DMS153 treated with DMSO at 0.1 percent for 48 hours (cell line): ENCODE results near the gene DNAI1.
A peak's percentile ranks its signal among the peaks of the same experiment; 100 is the strongest.

Source experiments
- DNase-seq: peaks from one replicate; lab custom pipeline; 2025; ENCODE audit not compliant: unreplicated experiment; lab: John Stamatoyannopoulos, UW

DNAI1 gene

DNA sequence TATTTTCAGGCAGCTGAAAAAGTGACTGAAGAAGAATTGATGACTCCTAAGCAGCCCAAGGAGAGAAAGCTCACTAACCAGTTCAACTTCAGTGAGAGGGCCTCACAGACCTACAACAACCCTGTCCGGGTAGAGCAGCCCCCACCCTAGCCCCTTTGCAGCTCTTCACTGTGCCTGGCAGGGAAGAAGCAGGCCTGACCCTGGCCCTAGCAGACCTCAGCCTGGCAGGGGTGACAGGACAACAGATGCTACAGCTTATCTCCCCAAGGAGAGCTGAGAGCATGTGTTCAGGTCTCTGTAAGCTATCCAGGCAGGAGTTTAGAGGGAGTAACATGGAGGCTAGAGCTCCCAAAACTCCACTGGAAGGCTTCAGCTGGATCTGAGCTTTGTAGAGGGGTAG is 31.8 kb downstream of the DNAI1 start:
- DNase-seq: no peak

DNA sequence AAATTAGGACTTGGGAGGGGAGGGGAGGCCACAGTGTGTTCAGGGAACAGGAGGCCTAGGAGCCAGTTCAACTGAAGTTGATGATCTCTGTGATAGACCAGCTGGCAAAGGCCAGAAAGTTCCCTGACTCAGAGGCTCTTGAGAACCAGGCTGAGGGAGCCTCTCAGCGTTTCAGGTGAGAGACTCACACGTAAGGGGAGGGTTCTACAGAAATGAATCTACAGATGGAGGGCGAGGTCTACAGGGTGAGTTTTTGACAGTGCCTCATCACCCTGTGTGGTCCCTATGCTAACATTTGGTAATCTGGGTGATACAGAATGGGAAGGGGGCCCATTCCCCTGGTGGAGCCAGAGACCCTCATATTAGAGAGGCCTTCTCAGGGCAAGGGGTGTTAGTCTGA is 32.2 kb downstream of the DNAI1 start:
- no peak for DNase-seq

DNA sequence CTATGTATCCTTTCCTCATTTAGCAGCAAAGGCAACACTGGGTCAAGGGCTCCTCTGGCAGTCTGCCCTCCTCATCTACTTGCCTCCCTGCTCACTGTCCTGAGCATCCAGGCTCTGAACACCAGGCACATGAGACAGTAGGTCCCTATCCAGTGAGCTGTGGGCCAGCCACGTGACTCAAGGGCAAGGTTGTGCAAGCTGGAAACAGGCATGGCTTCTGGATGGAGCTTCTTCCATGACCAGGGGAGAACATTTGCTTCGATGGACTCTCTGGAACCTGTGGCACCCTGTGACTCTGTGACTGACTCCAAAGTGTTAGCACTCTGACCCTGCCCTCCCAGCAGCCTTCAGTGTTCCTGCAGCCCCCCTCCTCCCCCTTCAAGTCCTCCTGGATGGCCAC is 33.0 kb downstream of the DNAI1 start:
- no peak for DNase-seq

DNA sequence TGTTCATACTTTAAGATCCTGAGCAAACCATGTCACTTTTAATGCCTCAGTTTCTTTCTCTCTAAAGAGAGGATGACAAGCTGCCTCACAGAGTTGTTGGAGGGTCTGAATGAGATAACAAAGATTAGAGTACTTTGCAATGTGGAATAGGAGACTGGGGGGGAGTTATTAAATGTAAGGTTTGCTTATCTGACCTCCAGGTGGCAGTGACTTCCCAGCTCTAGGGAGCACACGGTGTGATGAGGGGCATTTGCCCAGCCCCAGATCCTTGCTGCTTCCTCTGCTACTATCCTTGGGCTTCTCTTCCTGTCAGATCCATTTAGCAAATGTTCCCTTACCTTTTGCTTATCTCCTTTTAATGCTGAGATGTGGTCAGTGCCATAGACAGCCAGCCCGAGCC is 33.4 kb downstream of the DNAI1 start:
- DNase-seq: no peak

DNA sequence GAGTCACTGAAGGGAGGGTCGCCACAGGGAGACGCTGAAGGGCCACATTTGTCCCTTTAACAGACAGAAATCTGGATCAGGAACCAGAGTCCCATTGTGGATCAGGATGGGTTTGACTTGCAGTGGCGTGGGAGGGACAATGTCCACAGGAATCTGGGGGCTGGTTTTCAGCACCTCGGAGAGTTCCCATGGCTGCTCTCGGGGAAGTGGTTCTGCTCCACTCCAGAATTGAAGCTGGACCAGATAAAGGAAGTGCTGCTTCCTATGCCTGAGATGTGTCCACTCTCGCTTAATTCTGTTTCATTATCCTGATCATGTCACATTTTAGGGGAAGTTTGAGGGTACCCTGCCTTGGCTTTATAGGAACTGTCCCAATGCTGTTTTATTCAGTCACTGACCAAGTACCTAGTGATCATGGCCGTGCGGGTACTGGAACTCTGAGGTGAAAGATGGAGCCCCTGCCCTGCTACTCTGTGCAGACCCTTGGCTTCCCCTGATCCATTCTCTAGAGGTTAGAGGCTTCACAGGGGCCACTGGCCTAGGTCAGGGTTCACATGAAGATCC is 35.4 kb downstream of the DNAI1 start:
- no peak for DNase-seq

DNA sequence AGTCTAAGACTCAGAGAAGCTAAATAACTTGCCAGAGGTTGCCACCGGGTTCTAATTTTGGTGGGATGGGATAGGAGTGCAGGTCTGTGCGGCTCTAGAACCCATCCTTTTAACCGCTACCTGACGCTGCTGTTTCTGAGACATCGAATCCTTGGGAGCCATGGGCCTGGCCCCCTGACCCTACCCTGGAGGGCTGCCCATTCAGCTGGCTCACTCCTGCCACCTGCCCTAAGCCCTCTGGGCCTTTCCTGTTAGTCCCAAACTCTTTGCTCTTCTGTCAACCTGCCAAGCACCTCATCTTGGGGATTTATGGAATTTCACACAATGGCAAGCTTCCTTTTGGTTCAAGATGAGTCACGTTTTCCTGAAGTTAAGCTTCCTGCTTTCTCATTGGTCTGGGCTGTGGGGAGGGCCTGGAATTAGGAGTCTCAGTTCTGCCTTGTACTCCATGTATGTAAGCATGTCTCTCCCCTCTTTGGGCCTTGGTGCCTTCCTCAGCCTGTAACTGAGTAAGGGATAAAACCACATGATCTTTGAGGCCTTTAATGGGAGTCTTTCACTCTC is 37.6 kb downstream of the DNAI1 start:
- no peak for DNase-seq

DNA sequence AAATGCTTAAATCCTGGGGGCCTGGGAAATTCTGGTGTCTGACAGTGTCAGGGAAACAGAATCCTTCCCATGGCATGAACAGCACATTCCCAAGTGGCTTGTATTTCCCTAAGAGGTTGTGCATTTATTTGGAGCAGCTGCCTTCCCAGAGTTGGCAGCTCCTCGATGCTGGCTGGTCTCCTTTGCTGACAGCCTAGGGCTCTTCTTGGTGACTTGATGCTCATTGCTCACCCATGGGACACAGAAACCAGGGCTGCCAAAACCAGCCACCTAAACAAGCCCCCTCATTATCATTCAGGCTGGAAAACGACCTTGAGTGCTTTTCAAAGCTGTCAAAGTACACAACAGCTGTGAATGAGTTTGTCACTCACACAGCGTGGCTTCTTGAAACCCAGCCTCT is 39.9 kb downstream of the DNAI1 start:
- DNase-seq: no peak

DNA sequence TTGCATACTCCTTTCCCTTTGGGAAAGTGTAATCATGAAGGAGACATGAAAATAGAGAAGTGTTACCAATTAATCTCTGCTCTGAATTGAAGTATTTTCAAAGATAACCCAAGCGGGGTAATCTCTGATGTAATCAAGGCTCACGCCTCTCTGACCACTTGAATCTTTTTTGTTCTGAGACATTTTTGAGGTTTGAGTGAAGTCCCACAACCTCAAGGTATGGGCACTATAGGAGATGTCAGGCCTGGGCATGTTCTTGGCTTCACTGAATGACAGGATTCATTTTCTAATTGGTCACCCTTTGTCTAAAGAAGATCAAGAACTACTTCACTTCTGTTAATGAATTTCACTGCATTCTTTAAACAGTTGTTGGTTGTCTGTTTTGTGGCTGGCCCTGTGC is 40.5 kb downstream of the DNAI1 start:
- DNase-seq: no peak

DNA sequence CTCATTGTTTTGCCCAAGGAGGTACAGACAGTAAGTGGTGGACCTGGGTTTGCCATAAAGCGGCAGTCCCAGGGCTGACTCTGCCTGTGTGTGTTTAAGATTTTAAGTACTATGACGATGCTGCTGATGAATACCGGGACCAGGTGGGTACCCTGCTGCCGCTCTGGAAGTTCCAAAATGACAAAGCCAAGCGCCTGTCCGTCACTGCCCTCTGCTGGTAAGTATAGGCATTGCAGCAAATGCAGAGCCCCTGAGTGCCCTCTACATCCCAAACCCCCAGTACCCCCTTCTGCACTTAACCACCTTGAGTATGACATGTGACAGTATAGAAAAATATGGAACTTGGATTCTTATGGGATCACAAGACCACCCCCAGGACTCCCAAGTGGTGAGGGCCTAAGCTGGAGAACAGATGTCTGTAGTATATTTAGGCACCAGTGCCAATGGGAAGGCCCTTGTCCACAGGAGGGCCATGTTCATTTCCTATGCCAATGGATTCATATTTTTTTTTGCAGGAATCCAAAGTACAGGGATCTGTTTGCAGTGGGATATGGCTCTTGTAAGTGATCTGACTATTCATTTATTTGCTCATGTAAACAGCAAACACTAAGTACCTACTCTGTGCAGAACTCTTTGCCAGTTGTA is 42.1 kb downstream of the DNAI1 start:
- peak; percentile 46 for DNase-seq

DNA sequence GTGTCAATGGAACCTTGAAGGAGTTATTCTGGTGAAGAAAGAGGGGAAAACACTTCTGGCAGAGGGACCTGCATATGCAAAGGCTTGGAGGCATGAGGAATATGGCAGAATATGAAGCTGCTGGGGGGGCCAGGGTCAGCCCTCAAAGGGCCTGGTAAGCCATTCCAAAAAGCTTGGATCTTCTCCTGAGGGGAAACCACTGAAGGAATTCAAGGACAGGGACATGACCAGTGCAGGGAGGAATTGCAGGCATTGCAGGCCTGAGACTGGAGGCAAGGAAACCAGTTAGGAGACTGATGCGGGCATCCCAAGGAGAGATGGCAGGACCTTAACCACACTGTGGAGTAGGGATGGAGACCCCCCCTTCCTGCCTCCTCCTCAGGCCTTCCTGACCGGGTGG is 42.8 kb downstream of the DNAI1 start:
- no peak for DNase-seq

DNA sequence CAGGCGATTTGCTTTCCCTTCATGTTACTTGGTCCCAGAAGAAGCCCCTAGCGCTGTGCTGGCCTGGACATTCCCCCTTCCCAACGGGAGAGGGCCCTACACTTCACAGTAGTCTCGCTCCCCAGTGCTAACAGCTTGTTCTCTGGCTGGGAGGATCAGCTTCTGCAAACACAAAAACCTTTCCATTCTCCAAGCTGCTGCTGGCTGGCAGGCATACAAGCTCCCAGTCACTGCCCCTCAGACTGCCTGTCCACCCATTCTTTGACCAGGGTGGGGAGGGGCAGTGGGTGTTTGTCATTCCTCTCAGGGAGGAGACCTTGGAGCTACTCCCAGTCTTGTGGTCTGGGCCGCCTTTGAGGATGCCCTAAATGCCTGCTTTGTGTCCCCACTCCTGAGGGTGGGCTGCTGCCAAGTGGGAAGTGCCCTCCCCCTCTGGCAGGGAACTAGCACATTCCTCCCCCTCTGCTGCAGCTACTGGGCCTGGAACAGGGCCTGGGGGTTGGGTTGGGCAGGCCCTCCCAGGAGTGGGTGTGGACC is 43.4 kb downstream of the DNAI1 start:
- DNase-seq: no peak

DNA sequence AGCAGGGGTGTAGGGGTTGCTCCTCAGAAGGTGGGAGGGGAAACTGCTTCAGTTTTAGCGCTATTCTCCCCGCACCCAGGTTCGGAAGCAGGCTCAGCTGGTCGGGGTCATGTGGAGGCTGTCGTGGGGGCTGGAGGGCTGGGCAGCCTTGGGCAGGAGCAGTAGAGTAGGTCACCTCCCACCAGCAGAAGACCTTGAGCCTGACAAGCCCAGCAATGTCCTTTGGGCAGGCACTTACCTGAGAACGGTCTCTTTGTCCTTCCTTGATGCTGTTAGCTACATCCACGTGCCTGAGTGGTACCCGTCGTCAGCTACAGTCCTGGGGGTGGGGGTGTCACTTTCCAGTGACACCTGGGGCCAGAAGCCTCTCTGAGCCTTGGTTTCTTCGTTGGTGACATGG is 43.9 kb downstream of the DNAI1 start:
- DNase-seq: no peak

DNA sequence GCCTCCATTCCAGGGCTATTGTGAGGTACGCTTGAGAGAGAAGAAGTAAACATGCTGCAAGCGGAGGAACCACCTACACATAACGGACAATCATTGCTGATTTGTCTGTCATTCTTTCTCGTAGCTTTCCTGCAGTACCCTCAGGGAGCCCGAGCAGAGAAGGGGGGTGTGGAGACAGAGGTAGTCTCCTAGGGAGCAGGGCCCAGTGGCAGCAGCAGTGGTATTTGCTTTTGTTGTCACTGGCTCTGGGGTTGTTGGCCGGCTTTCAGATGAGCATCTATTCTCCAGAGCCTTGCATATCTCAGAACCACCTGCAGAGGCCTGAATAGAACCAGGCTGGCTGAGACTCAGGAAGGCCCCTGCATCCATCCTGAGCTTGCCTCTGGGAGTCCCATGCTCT is 44.3 kb downstream of the DNAI1 start:
- no peak for DNase-seq

DNA sequence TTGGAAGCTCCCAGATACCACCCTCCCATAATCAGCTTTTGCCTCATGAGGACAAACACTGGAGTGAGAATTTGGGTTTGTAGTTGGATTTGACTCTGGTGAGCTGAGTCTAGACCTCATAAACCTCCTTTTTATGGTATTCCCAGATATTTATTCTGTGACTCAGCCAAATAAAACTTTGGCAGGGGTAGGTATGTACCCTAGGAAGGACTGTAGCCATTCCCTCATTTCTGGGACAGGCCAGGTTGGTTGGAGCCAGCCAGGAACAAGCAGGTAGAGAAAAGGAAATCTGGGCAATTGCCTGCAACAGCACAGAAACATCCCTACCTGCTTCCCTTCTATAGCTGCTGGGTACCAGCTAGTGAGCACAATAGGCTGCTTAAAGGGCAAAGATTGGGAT is 44.8 kb downstream of the DNAI1 start:
- no peak for DNase-seq

DNA sequence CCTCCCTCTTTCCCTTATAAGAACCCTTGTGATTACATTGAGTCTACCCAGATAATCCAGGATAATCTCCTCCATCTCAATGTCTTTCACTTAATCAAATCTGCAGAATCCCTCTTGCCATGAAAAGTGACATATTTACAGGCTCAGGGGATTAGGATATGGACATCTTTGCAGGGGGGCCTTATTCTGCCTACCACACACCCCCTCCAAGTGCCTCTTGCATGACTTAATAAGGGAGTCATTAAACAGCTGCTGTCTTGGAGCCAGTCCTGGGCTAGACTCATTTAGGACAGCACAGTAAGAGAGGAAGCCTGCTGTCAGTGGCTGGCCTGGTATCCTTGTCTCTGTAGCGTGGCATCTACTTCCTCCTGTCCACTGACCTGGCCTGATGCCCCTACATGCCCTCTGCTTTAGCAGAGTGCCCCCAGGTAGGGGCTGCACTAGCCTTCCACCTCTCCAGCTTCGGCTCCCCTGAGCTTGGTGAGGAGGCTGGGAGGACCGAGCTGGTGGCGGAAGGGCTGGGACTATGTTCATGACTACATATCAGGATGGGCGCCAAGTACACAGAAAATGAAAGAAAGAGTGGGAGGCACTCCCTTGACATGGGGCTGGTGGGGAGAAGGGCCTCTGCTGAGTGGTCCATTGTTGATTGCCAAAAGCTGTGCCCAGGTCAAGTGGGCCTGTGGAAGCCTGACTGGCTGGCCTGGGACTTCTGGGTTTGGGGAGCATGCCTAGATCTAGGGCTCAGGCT is 46.9 kb downstream of the DNAI1 start:
- no peak for DNase-seq

DNA sequence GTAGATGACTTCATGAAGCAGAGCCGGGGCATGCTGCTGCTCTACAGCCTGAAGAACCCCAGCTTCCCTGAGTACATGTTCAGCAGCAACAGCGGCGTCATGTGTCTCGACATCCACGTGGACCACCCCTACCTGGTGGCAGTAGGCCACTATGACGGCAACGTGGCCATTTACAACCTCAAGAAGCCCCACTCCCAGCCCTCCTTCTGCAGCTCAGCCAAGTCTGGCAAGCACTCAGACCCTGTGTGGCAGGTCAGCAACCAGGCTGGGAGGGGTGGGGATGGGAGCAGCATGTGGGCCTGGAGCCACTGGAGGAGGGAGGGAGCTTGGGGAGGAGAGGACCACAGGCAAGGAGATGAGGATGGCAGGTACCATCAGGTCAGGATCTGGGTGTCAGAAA is 48.0 kb downstream of the DNAI1 start:
- no peak for DNase-seq

DNA sequence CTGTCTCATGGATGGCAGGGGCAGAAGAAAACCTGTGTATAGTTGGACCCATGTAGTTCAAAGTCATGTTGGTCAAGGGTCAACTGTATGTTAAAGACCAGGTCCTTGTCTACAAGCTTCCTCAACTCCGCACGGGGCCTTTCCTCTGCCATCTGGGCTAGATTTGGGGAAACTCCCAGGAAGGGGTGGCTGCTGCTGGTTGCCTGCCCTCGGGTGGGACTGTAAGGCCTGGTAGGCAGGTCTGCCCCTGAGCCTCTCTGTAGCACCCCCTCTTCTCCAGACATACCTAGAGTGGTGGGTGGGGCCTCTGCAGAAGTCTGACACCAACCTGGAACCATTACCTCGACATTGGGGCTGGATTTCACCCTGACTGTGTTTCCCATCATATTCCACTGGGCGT is 49.0 kb downstream of the DNAI1 start:
- no peak for DNase-seq

DNA sequence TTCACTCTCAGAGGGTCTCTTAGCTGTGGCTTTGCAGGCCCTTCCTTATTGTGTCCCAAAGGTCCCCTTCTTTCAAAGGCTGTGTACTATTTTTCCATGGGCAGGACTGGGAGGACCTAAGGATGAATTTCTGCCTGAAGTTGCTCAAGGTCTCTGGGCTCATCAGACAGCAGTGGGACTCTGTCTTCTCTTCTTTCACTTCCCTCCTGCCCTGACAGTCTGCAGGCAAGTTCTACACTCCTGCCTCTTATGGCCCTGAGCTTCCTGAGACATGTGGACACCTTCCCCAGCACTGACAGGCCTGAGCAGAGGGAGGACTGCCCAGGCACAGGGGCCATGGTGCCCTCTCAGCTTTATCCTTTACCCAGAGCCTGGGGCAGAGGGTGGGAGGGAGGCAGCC is 49.4 kb downstream of the DNAI1 start:
- DNase-seq: no peak

DNA sequence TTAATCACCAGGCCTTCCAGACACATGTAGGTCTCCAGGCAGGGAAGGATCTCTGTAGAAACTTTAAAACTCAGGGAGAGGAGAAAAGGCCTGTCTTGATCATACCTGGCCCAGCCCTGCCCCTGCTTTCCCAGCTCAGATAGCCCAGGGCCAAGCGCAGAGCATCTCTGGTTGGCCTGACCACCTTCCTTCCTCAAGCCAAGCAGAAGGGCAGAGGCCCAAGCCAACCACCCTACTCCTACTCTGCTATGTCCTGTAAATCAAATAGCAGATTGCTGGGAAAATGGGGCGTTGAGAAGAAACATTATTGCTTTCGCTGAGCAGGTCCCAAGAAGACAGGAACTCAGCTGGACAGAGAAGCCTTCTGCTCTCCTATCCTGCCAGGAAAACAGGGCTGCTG is 49.9 kb downstream of the DNAI1 start:
- DNase-seq: no peak

DNA sequence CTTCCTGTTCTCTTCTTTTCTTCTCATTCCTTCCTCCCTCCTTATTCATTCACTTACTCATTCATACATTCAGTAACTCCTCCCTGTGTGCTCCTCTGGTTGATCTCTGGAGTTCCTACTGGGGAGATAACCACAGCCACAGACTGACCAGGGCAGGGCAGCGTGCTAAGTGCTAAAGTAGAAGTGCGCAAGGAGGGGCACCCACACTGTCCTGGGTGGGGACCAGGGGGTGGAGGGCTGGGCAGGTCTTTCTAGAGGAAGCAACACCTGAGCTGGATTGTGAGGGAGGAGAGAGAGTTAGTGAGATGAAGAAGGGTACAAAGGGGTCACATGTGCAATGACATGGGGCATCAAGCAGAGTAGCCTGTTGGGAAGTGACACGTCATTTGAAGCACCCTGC is 50.3 kb downstream of the DNAI1 start:
- no peak for DNase-seq

DNA sequence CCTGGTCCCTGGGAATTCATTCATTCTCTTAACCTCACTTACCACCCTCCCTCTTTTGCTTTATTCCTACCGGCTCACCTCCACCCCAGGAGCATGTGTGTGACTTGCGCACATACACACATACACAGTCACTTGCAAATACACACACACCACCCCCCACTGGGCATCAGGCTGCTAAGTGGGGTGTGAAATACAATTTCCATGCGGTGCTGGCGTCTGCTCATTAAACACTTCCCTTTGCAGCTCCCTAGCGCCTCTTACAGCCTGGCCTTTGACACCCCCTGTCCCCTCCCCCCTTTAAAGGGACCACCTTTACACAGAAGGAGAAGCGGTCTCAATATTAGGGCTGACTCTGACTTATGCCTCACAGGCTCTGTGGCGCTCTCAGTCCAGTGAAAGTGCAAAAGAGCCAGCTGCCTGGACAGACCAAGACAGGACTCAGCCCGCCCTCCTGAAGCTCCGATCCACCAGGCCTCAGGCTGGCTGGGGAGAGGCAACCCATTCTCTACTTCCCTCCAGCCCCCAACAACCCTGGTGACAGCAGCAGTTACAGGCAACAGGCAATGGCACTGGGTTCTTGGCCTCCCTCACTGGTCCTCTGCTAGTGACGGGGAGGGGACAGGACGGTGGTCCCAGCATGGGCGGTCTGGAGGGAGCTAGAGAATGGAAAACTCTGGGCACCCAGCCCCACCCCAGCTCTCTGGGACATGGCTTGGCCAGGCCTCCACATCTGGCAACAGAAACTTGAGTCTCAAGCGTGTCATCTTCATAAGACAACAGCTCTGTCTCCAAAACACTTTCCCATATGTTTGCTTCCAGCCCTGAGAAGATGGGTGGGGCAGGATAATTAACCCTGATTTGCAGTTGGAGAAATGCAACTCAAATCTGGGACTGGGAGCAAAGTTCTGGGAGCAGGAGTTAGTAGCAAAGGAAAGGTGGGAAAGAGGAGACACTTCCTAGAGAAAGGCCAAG is 52.2 kb downstream of the DNAI1 start:
- no peak for DNase-seq
